GM12891 (cell line): ENCODE data around the gene ARHGEF16.

ENCODE experiments used
- DNase-seq: peaks from one replicate; pipeline ENCODE4 v3.0.0; 2011; ENCODE audit warnings: low spot score; ENCODE audit not compliant: insufficient read length
- FAIRE-seq: peaks from 2 replicates; lab custom pipeline; 2011; peaks lifted over from hg19 to GRCh38; lab: Jason Lieb, UNC
- PAX5 ChIP-seq: IDR thresholded peaks from 2 replicates; pipeline ENCODE4 v1.6.1; 2011; ENCODE audit warnings: low read length, moderate library complexity, mild to moderate bottlenecking; ENCODE audit not compliant: insufficient read depth, severe bottlenecking
- POLR2A ChIP-seq: IDR thresholded peaks from 2 replicates; pipeline ENCODE4 v1.6.1; 2011; ENCODE audit warnings: low read depth, low read length, control low read depth
- POLR2AphosphoS5 ChIP-seq: IDR thresholded peaks from 2 replicates; pipeline ENCODE4 v1.6.1; 2011; ENCODE audit warnings: low read depth, low read length, control low read depth
- POU2F2 ChIP-seq: IDR thresholded peaks from 2 replicates; pipeline ENCODE4 v1.6.1; 2011; ENCODE audit warnings: low read depth, mild to moderate bottlenecking, control low read depth, low read length, moderate library complexity
- SPI1 ChIP-seq: IDR thresholded peaks from 2 replicates; pipeline ENCODE4 v1.6.1; 2011; ENCODE audit warnings: low read depth, low read length, control low read depth
- TAF1 ChIP-seq: IDR thresholded peaks from 2 replicates; pipeline ENCODE4 v1.6.1; 2011; ENCODE audit warnings: low read depth, low read length, control low read depth

ARHGEF16 gene

DNA sequence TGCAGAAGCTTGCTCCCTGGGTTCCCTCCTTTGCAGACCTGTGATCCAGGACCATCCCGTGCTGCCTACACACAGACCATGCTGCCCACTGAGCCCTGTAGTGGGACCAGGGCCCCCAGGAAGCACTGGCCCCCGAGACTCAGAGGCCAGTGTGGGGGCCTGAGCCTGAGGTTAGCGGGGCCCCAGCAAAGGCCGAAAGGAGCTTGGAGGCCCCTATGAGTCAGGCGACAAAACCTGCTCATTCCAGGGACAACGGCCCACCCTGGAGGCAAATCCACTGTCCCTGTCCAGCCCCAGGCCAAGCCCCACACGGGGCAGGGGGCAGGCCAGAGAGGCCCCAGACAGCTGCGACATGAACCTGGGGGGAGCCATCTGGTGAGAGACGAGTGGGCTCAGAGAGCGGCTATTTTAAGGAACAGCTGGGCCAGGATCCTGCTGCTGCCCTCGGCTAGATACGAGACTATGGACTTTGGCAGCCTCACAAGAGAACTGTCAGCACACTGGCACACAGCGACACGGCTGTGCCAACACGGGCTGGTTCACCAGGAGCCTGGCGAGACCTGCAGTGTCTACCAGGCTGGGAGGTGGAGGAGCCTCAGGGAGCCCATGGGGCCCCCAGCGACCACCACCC, 74.7 kb downstream of the ARHGEF16 start:
- FAIRE-seq (no peak), DNase-seq (no peak)
- no peak for TF ChIP-seq POU2F2
- TF ChIP-seq PAX5: no peak
- TF ChIP-seq SPI1: no peak
- TF ChIP-seq POLR2AphosphoS5: no peak
- TF ChIP-seq TAF1: no peak
- no peak for TF ChIP-seq POLR2A

DNA sequence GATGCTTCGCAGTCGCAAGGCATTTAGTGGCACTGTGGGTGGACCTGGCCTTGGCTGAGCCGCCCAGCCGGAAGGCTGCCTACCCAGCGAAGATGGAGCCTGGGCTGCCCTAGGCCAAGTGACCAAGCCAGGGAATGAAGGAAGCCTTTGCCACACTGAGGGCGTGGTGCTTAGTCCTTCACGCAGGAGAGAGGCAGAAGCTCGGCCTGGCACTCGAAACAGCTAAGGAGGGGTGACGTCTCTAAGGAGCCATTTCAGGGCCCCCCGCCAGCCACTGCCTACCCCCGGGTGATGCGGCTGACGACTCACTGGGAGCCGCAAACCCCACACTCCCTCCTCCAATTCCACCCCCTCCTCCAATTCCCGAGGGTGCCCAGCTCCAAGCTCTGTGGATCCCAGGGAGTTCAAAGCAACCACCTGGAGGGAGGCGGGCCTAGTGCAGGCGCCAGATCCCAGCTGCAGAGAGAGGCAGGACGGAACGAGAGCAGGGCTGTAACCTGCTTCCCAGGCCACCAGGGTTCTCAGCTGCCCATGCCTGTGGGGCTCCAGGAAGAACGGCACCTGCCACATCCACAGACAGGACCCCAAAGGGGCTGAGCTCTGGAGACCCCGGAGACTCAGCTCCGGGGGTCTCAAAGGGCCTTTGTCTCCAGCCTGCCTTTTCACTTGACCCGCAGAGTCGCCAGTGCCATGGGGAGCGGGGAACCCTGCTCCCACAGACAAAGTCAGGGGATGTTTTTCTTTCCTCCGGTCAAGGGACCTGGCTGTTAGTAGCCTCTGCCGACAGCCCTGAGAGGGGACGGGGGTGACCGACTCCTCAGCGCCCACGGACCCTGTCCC, 75.8 kb downstream of the ARHGEF16 start:
- DNase-seq: no peak
- TF ChIP-seq POU2F2 (no peak), POLR2AphosphoS5 (no peak), PAX5 (no peak), TAF1 (no peak), POLR2A (no peak), SPI1 (no peak)
- no peak for FAIRE-seq
